GM18858 (cell line): Measurements from ENCODE around the gene NPSR1.
"Not testable (repeated sequence)": the region's sequence is repeated elsewhere in the genome, so short reads cannot be mapped to it uniquely, and the experiment has no call there.

Experiments
- ATAC-seq: cut with Tn5 transposase; IDR thresholded peaks from one replicate; pipeline ENCODE4 v1.9.1; 2021; ENCODE audit not compliant: unreplicated experiment

Gene NPSR1

GRCh38 chr7:34866222-34866621 is 208.2 kb downstream of the NPSR1 start:
- not testable (repeated sequence) for ATAC-seq

- not testable (repeated sequence) for ATAC-seq
Measured at GRCh38 chr7:34867341-34867740, 209.3 kb downstream of the NPSR1 start.

GRCh38 chr7:34868602-34869001 is 210.6 kb downstream of the NPSR1 start:
- not testable (repeated sequence) for ATAC-seq

- ATAC-seq: no peak
Measured at GRCh38 chr7:34869057-34869456, 211.0 kb downstream of the NPSR1 start.

GRCh38 chr7:34870041-34870440 is 212.0 kb downstream of the NPSR1 start:
- ATAC-seq: not testable (repeated sequence)

GRCh38 chr7:34874329-34874728 is 216.3 kb downstream of the NPSR1 start:
- ATAC-seq: not testable (repeated sequence)

- ATAC-seq: no peak
Measured at GRCh38 chr7:34875481-34875880, 217.5 kb downstream of the NPSR1 start.

- not testable (repeated sequence) for ATAC-seq
Measured at GRCh38 chr7:34878944-34879735, 221.1 kb downstream of the NPSR1 start.

- no peak for ATAC-seq
Measured at GRCh38 chr7:34879871-34880270, 221.9 kb downstream of the NPSR1 start.

GRCh38 chr7:34883855-34884254 is 225.8 kb downstream of the NPSR1 start:
- ATAC-seq: not testable (repeated sequence)

- ATAC-seq: no peak
Measured at GRCh38 chr7:34886856-34887255, 228.8 kb downstream of the NPSR1 start.

- ATAC-seq: no peak
Measured at GRCh38 chr7:34889951-34890350, 231.9 kb downstream of the NPSR1 start.

GRCh38 chr7:34895202-34895601 is 237.2 kb downstream of the NPSR1 start:
- ATAC-seq: no peak
